HG02885 (cell line): ENCODE results near the gene PGAM2.
"Not testable (repeated sequence)": the region's sequence is repeated elsewhere in the genome, so short reads cannot be mapped to it uniquely, and the experiment has no call there.

ENCODE experiments used
- ATAC-seq: cut with Tn5 transposase; IDR thresholded peaks from one replicate; pipeline ENCODE4 v1.9.1; 2021; ENCODE audit warnings: mild to moderate bottlenecking; ENCODE audit not compliant: unreplicated experiment, poor library complexity

The PGAM2 gene

DNA sequence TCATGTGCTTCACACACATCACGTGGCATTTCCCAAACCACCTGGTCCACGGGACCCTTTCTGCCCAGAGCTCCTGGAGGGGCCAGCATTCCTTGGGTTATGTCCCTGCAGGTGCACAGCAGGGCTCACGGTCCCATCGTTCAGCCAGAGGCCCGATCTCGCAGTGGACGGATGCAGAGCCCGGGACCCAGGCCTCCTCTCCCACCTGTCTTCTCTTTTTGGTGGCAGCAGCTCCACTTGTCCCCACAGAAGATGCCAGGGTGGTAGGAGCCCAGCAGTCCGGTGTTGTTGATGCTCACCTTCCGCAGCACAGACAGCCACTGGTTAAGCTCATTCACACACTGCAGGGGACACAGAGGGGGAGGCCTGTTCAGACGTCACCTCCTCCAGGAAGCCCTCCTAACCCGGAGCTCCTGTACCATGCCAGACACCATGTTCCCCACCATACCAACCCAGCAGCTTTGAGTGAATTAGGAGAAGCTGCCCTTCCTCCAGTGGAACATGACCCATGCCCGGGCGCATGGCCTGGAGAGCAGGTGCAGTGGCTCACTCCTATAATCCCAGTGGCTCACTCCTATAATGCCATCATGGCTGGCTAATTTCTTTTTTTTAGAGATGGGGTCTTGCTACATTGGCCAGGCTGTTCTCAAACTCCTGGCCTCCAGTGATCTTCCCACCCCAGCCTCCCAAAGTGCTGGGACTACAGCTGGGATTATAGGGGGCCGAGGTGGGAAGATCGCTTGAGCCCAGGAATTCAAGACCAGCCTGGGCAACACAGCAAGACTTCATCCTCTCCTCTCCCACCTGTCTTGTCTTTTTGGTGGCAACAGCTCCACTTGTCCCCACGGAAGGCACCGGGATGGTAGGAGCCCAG is 31.2 kb downstream of the PGAM2 start:
- not testable (repeated sequence) for ATAC-seq

DNA sequence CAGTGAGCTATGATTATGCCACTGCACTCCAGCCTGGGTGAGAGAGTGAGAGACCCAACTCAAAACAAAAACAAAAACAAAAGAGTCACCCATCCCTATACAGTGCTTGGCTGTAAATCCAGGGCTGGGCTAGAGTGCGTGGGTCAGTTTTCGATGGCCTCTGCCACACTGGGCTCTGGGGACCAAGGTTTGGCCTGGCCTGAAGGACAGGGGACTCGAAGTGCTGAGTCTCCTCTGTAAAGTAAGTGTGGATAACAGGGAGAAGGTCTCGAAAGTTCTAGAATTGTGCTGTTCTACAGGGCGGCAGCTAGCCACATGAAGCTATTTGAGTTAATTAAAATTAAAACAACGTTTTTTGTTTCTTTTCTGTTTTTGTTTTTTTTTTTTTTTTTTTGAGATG is 33.3 kb downstream of the PGAM2 start:
- not testable (repeated sequence) for ATAC-seq

DNA sequence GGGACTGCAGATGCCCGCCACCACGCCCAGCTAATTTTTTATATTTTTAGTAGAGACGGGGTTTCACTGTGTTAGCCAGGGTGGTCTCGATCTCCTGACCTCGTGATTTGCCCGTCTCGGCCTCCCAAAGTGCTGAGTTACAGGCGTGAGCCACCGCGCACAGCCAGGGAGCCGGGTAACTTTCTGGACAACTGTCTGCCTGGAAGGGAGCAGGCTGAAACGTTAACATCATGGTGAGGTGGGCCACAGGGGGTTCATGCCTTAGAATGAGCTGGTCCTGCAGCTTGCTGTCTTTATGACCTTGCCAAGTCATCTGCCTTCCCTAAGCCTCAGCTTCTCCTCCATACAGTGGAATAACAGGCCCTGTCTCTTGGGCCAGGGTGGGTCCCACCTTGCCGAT is 34.0 kb downstream of the PGAM2 start:
- not testable (repeated sequence) for ATAC-seq

DNA sequence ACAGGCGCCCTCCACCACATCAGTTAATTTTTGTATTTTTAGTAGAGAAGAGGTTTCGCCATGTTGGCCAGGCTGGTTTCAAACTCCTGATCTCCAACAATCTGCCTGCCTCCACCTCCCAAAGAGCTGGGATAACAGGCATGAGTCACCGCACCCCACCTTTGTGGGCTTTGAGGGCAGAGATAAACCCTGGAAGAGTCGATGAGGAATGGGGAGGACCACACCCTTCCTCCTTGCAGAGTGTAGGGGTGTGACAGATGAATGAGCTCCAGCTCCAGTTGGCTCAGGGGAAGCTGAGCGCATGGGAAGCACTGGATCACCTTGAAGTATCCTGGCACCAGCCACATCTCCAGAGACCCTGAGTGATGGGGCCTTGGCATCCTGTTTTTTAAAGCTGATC is 35.3 kb downstream of the PGAM2 start:
- ATAC-seq: not testable (repeated sequence)

DNA sequence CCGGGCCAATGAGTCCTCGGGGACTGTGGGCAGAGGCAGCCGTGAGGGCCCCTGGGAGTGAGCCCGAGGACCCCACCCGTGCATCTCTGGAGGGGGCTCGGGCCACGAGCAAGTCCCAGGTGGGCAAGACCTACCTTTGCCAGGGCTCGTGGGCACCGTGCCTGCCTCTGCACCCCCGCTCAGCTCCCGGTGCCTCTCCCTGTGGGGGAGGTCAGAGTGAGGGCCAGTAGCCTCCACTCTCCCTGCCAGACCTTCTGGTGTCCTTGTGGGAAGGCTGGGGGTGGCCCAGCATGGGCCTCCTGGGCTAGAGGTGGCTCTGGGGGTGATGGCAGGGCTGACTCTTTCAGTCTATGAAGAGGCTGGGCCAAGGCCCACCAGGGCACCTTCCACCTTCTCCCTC is 35.9 kb downstream of the PGAM2 start:
- not testable (repeated sequence) for ATAC-seq

DNA sequence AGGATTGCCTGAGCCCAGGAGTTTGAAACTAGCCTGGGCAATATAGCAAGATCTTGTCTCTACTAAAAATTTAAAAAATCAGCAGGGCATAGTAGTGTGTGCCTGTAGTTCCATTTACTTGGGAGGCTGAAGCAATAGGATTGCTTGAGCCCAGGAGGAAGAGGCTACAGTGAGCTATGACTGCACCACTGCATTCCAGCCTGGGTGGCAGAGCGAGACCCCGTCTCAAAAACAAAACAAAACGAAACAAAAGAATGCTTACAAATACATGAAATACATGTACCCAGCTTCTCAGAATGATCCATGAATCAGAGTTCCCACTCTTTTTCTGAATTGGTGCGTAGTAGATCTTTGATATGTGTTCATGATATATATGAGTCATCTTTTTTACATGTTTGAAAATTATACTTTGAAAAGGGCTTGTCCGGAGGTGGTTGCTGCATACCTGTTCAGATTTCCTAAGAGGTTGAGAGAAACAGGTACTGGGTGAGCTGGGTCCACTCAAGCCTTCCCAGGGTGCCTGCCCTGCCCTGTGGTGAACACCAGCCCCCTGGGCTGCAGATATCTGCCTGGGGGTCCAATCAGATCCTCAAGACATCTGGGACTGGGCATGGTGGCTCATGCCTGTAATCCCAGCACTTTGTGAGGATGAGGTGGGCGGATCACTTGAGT is 42.4 kb downstream of the PGAM2 start:
- ATAC-seq: not testable (repeated sequence)

DNA sequence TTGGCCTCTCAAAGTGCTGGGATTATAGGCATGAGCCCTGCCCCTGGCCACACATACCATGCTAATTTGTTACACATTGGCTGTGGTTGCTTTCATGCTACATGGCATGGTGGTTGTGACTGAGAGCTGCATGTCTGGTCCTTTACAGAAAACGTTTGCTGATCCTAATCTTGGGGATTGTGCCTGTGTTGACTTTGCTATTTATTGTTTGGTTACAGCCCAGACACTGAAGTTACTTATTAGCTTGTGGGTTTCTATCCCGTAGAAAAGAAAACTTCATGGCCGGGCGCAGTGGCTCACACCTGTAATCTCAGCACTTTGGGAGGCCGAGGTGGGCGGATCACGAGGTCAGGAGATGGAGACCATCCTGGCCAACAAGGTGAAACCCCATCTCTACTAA is 43.3 kb downstream of the PGAM2 start:
- not testable (repeated sequence) for ATAC-seq

DNA sequence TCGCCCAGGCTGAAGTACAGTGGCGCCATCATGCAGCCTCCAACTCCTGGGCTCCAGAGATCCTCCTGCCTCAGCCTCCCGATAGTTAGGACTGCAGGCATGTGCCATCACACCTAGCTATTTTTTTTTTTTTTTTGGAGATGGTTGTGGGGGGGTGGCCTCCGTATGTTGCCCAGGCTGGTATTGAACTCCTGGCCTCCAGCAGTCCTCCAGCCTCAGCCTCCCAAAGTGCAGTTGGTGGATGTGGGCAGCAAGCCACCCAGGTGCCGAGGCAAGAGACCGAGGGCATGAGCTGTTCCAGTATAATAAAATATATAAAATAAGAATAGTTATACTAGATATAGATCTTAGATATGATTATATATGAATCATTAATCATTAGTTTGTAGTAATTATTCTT is 45.5 kb downstream of the PGAM2 start:
- not testable (repeated sequence) for ATAC-seq

DNA sequence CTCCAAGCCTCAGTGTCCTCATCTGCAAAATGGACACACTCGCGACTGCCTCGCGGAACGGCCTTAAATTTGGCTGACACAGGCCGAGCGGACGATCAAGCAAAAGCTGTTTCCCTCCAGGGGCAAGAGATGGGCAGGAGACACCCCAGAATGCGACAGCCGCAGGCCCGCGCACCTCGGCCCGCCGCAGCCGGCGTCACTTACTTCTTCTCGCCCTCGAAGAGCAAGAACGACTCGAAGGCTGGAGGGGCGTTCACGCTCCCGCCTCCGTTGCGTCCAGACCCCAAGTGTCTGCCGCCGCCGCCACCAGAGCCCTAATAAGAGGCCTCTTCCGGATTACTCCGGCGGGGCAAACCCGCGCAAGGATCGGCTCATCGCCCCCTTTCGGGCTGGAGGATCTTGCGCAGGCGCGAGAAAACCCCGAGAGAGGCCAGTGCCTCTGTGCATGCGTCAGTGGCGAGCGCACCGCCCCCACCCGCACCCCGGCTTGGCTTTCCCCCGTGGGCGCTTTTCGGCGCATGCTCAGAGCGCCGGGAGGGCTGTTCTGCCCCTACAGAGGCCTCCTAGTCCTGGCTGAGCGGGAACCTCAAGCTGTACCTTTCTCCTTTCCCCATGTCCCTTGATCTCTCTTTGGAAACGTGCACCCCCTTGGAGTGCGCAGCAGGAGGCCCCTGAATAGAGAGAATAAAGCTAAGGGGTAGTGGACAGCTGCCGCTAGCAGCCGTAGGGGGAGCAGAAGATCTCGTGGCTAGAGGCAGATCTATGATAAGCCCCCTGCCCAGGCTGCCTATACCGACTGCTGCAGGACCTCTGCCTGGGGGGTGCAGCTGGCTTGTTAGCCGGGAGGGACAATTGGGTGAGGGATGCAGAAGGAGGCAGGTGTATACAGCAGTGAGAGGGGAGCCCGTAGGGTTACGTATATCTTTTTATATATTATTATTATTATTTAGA is 46.2 kb downstream of the PGAM2 start:
- ATAC-seq: peak; percentile 96

DNA sequence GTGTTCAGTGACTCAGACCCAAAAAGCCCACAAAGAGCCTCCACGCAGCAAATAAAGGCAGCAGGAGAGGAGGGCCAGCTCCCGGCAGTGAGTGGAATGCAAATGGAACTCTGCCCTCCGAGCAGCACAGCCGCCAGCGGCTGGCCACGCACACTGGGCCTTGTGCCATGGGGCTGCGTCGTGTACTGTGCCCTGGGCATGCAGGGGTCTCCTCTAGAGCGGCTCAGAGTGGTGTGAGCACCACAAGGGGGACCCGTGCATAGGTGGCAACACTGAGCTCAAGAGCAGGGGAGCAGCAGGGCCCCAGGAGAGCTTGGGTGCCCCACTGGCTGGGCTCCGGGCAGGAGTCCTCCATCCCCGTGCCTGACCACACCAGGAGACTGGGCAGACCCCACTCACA is 50.3 kb downstream of the PGAM2 start:
- not testable (repeated sequence) for ATAC-seq
